HG03558 (cell line): ENCODE results near the gene TRIP10.
"Not testable (repeated sequence)": the region's sequence is repeated elsewhere in the genome, so short reads cannot be mapped to it uniquely, and the experiment has no call there.

Experiments used
- ATAC-seq: cut with Tn5 transposase; IDR thresholded peaks from one replicate; pipeline ENCODE4 v1.9.1; 2021; ENCODE audit warnings: moderate number of reproducible peaks; ENCODE audit not compliant: unreplicated experiment; ENCODE audit errors: extremely low read depth

TRIP10 gene

DNA sequence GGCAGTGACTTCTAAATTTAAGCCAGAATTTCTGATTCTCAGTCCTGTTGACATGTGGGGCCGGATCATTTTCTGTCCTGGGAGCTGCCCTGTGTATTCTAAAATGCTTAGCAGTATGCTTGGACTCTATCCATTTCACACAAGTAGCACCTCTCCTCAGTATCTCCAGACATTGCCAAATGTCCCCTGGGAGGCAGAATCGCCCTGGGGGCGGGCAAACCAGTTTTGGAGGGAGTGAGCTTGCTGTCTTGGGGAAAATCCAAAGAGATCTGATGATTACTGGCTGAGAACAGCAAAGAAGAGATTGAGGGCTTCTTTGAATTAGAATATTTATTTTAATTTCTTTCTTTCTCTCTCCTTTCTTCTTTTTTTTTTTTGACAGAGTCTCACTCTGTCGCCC is 49.4 kb downstream of the TRIP10 start:
- no peak for ATAC-seq

DNA sequence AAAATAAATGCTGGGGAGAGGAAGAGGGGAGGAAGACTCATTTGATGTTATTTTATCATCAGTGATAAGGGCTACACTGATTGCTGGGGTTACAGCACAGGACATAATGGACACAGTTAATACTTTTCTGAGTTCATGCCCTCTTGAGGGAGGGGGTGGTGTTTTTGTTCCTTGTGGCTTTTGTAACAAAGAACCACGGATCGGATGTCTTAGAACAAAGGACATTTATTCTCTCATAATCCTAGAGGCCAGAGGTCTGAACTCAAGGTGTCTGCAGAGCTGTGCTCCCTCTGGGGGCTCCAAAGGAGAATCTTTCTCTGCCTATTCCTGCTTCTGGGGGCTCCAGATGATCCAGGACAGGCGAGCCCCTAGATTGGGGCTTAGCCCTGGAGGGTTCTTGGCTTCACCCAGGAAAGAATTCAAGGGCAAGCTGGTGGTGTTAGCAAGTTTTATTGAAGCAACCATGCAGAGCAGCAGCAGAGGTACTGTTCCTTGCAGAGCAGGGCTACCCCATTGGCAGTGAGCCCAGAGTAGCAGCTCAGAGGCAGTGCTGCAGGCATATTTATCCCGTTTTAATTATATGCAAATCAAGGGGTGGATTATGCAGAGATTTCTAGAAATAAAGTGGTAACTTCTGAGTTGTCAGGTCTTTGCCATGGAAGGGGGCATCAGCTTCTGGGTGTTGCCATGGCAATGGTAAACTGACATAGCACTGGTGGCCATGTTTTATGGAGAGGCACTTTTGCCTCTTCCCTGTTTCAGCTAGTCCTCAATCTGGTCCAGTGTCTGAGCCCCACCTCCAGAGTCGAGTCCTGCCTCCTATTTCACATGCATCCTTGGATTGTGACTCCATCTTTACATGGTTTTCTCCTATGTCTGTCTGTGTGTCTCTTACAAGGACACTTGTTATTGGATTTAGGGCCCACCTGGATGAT is 51.0 kb downstream of the TRIP10 start:
- no peak for ATAC-seq

DNA sequence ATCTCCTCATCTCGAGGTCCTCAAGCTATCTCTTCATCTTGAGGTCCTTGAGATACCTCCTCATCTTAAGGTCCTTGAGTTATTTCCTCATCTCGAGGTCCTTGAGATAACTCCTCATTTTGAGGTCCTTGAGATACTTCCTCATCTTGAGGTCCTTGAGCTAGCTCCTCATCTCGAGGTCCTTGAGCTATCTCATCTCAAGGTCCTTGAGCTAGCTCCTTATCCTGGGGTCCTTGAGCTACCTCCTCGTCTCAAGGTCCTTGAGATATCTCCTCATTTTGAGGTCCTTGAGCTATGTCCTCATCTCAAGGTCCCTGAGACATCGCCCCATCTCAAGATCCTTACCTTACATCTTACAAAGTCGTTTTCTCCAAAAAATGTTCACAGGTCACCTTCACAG is 51.8 kb downstream of the TRIP10 start:
- ATAC-seq = no peak

DNA sequence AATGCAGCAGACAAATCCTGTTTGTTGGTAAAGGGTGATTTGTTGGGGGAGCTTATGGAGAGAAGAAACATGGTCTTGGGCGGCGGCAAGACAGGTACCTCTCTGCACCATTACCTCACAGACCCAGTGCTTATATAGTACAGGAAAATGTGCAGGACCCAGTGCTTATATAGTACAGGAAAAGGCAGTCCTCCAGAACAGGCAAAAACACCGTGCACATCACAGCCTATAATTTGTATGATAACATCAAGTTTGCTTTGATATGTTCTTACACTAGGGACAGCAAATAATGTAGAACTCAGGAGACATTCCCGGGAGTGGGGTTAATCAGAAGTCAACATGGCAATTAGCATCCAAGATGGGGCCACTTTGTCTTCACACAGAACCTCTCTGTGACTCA is 53.9 kb downstream of the TRIP10 start:
- ATAC-seq = no peak

DNA sequence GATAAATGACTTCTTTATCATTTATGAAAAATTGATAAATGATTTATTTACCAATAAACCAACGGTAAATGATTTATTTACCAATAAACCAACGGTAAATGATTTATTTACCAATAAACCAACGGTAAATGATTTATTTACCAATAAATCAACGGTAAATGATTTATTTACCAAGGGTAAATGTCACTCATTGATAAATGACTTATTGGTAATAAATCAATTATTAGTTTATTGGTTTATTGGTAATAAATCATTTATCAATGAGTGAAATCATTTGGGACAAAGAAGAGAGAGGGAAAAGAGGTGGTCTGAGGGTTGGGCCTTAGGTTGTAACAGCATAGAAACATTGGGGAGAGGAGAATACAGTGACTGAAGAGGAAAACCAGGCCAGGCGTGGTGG is 54.5 kb downstream of the TRIP10 start:
- no peak for ATAC-seq

DNA sequence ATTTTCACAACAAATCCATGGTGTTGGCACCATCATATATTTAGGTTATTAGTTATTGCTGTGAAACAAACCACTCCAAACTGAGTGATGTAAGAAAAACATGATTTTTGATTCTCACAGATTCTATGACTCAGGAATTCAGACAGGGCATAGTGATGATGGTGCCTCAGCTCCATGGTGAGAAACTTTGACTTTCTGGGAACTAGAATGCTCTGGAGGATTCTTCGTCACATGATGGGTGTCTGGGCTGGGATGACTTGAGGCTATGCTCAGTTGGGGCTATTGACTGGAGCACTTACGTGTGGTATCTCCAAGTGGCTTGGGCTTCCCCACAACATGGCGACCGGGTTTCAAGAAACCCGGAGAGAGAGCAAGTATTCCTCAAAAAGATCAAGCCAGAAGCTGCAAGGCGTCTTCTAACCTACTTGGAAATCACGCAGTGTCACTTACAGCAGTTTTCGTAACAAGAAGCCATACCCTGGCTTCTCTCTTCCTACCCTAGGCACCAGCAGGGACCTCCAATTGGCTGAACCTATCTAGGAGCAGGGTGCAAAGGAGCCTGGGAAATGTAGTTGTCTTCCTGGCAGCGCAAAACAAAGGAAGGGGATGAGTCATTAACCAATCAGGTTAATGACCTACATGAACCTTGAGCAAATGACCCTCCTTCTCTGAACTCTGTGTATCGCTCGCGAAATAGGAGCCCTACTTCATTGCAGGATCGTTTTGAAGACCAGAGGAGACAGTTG is 55.4 kb downstream of the TRIP10 start:
- no peak for ATAC-seq

DNA sequence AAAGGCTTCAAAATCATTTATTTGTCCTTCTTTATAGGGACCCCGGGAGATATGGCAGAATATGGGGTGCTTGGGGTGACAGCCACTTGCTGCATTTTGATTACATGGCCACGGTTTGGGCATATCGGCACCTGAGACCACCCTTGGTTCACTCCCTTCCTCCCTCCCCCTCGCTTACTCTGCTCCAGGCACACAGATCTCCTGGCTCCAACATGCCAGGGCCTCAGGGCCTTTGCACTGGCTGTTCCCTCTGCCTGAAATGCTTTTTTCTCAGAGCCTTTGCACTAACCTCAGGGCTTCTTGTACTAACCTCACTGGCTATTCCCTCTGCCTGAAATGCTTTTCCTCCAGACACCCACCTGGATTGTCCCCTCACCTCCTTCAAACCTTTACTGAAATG is 56.8 kb downstream of the TRIP10 start:
- ATAC-seq = no peak

DNA sequence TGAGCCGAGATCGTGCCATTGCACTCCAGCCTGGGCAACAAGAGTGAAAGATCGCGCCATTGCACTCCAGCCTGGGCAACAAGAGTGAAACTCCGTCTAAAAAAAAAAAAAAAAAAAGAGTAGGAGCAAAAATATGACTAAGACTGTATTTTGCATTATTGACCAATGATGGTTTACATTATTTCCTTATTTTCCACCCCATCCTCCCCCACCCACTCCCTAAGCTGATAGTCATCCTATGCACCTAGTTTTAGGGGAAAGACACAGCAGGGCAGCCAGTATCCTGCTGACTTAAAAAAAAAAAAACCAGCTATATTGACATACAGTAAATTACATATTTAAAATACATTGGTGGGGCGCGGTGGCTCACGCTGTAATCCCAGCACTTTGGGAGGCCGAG is 58.2 kb downstream of the TRIP10 start:
- no peak for ATAC-seq

DNA sequence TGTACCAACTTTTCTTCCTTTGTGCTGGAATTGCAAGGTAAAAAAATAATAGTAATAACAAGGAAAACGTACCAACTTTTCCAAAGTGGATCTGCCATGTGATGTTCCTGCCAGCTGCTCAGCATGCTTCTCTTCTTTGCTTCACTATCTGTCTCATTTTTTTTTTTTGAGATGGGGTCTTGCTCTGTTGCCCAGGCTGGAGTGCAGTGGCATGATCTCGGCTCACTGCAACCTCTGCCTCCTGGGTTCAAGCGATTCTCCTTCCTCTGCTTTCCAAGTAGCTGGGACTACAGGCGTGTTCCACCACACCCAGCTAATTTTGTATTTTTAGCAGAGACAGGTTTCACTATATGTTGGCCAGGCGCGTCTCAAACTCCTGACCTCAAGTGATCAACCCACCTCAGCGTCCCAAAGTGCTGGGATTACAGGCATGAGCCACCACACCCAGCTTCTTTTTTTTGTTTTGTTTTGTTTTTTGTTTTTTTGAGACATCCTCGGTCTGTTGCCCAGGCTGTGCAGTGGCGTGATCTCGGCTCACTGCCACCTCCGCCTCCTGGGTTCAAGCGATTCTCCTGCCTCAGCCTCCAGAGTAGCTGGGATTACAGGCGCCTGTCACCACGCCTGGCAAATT is 60.8 kb downstream of the TRIP10 start:
- ATAC-seq = not testable (repeated sequence)

DNA sequence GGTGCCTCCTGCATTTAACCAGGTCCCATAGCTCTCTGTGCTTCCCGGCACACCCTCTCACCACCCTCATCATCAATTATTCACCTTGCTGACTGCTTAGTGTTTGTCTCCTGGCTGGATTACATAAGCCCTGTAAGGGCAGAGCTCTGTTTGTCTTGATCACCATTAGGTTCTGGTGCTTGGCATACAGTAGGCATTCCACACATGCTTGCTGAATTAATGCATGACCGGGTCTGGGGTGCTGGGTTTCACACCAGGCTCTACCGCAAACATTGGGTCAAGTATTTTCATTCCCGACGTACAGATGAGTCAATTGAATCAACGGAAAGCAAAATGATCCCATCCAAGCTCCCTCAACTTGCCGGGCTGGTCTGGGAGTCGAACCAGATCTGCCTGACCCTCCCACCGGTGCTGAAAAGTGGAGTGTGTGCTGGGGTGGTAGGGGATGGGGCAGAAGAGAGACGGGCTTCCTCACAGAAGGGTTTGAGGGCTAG is 61.6 kb downstream of the TRIP10 start:
- ATAC-seq = no peak
